Sciatic nerve (tissue), 2 donors: Measurements from ENCODE around the gene SEMA4D. TPM values are rescaled to one million over a fixed set of nuclear protein-coding genes. Genes with fewer than 3 reads are reported as not detected.
A peak's percentile ranks its signal among the peaks of the same experiment; 100 is the strongest.

Source experiments
- ATAC-seq: fragments of 200-7000 bp; cut with Tn5 transposase; one replicate; pipeline ENCODE4 v1.9.1; 2020; ENCODE audit warnings: mild to moderate bottlenecking, moderate library complexity
- DNase-seq: peaks from one replicate; pipeline ENCODE4 v3.0.0-alpha.2; 2020; ENCODE audit warnings: low spot score
- intact Hi-C: fragments of 100-400 bp; cut with DNase I; formaldehyde crosslinking; loops from one replicate; pipeline ENCODE4 v1.14.2; 2022
- total RNA-seq: library from RNA; stranded (reverse); fragmentation: NEBNext Ultra II Directional; extraction: Animal tissue kit (Norgen Biotek cat#: 25700); gene quantifications from one replicate; pipeline ENCODE4 v1.2.1, GENCODE V29; 2021
- donor health status: DM: no; HTN: no; CAD: no.
- donor health status: DM: no; HTN: no; CAD: no.

SEMA4D gene
- total RNA-seq, 1 donor from 2014 or later = 35.8 TPM

DNA sequence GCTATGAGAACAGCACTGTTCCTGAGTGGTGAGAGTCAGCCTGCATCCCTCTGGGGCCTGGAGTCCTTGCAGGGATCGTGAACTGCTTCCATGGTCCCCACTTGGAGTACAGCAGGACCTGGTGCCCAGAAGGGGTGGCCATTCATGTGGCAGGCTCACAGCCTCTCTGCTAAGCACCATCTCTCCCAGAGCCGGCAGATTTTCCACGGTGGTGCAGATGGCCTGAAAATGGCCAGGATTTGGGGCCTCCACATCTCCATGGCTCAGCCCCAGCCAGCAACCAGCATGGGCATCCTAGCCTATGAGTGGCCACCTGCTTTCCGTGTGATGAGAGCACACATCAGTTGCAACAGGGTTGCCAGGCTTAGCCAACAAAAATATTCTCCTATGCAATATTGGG is 33.9 kb upstream of the SEMA4D start:
- no peak for ATAC-seq
- intact Hi-C loops = no loop called here
- no peak for DNase-seq

DNA sequence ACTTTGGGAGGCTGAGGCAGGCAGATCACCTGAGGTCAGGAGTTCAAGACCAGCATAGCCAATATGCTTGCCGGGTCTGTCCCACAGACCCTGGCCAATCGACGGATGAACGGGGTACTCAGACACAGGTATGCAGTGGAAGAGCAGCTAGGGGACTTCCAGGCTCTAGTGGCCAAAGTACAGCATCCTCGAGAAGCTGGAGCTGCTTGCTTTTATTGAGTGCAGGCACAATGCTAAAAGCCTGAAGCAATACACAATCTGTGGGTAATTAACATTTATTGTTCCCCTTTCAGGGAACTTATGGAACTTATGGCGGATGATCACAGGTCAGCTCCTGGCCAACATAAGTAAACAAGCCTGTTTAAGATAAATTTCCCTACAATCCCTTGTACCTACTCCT is 32.8 kb upstream of the SEMA4D start:
- intact Hi-C loops = no loop called here
- peak; percentile 2 for DNase-seq
- no peak for ATAC-seq

DNA sequence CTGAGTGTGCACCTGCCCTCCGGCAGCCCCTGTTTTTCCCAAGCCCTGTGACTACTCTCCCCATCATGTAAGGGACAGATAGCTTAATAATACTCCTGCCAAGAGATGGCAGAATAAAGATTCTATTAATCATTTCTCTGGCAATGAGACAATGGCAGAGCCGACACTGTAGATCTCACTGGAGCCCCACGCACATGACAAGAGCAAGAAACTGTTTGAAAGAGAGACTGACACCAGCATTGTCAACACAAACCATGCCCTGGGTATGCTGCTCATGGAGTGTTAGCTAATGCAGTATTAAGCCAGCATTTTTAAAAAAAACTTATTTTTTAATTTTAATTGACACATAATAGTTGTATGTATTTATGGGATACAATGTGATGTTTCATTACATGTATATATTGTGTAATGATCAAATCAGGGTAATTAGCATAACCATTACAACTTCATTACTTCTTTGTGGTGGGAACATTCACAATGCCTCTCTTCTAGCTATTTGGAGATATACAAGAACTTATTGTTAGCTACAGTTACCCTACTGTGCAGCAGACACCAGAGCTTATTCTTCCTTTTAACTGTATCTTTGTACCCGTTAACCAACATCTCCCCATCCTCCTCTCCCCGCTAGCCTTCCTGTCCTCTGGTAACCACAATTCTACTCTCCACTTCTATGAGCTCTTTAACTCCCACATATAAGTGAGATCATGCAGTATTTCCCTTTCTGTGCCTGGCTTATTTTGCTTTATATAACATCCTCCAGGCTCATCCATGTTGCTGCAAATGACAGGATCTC is 31.5 kb upstream of the SEMA4D start:
- DNase-seq (peak; percentile 19), ATAC-seq (no peak)
- intact Hi-C loops = no loop called here

DNA sequence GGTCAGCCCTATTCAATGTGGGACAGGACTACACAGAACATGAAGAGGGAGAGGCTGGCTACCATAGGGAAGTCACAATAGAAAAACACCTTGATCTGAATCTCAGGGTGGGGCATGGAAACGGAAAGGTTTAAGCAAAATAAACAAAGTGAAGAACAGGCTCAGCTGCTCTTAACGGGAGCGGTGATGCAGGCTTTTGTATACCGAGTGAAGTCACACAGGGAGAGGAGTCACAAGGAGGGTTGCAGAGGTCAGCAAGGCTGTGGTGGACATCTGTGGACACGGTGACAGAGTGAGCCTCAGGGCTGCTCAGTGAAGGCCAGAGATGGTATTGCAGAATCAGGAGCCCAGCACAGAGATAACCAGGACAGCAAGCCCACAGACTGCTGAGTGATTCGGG is 30.6 kb upstream of the SEMA4D start:
- intact Hi-C loops = no loop called here
- ATAC-seq = no peak
- peak; percentile 25 for DNase-seq

DNA sequence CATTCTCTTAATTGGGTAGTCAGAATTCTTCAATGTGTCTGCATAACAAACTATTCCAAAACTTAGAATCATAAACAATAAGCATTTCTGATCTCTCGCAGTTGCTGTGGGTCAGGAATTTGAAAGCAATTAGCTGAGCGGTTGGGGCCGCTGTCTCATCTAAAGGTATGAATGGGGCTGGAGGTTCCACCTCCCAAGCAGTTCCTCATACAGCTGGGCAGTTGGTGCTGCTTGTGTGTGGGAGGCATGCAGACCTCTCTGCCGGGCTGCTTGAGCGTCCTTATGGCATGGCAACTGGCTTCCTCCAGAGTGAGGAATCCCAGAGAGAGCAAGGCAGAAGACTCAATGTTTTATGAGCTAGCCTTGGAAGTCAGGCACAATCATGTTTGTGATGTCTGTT is 30.2 kb upstream of the SEMA4D start:
- DNase-seq (peak; percentile 22), ATAC-seq (no peak)
- intact Hi-C loops = no loop called here

DNA sequence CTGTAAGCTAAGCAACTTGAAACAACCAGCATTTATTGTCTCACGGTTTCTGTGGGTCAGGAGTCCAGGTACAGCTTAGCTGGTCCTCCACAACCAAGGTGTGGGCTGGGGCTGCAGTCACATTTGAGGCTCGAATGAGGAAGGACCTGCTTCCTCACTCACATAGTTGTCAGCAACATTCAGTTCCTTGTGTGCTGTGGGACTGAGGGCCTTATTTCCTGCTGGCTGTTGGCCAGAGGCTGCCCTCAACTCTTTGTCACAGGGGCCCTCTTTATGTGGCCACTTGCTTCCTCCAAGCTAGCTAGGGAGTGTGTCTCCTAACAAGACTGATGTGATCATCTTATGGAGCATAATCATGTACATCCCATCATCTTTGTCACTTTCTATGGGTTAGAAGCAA is 29.2 kb upstream of the SEMA4D start:
- intact Hi-C loops = no loop called here
- DNase-seq (peak; percentile 69), ATAC-seq (peak; percentile 75)

DNA sequence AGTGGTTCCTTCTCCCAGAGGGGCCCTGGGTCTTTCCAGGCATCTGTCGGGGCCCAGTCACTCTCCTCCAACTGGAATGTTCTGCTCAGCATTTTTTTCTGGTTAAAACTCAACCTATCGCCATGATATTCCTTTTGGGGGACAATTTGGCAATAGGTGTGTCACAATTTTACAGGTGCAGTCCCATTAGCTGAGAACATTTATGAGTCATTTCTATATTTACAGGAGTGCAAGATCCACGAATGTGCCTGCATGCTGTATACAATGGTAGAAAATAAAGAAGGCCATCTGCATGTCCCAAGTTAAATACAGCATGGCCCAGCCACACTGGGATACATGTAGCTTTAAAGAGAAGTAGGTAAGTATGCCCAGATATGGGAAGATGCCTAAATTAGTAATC is 28.8 kb upstream of the SEMA4D start:
- DNase-seq = no peak
- ATAC-seq = no peak
- intact Hi-C loops = no loop called here

DNA sequence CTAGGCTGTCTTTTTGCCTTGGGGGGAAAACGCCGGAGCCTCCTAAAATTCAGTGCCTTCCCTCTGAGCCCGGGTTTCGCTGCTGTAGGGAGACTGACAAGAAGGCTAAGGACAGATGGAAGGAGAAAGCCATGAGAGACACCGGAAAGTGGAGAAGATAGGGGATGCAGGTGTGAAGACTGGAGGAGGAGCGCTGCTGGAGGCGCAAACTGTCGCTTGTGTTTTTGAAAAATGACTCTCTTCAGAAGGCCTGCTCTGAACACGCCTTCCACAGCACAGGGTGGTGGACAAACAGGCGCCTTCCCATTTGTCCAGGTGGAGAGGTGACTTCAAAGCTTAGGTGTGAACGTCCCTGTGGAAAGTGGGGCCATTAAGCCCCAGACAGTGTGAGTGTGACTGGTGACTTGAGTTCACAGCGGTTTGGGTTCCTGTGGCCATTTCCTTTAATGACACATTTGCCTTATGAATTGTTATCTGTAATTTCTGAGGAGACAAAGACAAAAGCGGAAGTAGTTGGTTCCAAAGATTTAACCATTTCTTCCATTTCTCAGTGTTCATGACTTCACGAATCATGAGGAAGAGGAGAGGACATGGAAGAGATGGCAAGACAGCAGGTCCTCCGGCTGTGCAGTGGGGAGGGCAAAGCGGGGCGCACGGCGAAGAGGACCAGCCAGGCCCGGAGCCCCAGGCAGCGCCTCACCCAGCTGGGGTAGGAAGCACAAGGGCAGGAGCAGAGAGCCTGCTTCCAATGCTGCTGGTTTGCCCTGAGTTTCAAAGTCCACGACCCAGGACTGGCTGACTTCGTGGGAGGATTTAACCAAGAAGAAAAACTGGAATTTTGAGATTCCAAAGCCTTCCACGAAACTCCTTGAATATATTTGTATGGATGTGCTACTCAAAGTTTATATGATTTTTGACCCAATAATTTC is 27.8 kb upstream of the SEMA4D start:
- DNase-seq (peak; percentile 45), ATAC-seq (no peak)
- intact Hi-C loops = no loop called here

DNA sequence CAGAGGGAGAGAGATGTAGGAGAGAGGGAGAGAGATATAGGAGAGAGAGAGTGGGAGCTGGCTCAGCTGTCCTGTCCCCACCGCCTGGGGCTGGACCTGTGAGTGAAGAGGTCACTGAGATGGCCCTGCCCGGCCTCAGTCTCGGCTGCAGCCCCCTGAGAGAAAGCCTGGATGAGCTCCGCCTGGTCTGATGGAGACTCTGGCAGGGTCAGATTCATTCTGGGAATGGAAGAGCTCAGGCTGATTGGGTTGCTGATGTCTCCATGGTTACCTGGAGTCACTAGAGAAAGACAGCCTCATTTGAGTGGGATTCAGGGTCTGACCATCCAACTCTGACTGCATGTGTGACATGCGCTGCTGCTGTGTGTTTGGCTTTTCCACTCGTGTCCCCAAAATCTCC is 27.1 kb upstream of the SEMA4D start:
- intact Hi-C loops = no loop called here
- DNase-seq (peak; percentile 21), ATAC-seq (no peak)

DNA sequence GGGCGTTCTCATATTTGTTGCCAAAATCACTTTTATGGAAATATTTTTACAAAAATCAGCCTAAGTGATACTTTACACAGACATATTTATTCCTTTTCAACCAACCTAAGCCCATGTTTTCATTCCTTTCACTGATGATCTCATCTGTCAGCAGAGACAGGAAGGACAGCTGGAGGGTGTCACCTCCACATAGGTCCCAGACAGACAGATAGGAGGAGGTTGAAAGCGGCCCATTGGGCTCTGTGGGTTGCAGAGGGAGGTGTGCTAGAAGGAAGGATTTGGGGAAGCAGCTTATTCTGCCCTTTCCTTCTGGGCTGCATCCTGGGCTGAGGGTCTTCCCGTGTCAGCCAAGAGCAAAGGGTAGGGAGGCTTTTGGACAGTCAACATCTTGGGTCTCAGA is 26.0 kb upstream of the SEMA4D start:
- DNase-seq (peak; percentile 34), ATAC-seq (no peak)
- intact Hi-C loops = no loop called here

DNA sequence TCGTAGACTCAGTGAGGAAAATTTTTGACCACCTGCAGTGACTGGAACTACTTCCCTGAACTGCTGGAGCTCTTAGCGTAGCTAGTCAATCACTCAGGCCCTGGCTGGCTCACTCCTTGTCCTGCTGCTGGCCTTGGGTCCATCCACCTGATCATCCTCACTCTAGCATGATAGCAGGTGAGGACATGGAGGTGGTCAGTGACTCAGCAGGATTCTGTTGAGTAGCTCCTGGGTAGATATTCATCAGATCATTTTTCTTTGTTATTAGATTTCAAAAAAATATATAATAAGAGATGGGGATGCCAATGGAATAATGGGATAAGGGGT is 25.0 kb upstream of the SEMA4D start:
- intact Hi-C loops = no loop called here
- ATAC-seq (no peak), DNase-seq (peak; percentile 17)

DNA sequence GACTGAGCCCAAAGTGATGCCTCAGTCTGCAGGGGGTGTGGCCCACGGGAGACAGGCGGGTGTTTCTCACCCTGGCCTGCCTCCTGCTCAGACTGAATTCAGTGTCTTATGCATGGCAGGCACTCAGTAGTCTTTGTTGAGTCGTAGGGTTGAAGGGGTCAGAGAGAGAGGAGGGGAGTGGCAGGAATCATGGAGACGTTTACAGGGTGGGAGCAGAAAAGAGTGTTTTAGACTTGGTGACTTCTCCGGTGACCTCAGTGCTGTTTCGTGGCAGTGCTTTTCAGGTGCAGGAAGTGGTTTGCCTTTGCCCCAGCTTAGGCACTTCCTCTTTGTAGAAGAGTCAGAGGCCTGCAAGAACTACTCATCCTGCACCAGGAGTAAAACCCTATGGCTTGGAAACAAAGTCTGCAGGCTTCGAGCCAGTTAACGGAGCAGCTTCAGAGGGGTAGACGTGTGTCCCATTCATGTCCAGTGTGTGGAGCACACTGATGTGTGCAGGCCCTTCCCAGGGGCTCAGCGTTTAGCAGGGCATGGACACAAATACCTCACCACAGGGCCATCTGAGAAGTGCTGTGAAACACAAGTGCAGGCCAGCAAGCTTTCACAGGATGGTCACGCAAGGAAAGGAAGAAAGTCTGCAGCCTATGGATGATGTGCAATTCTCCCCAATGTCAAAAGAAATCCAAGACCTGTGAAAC is 24.5 kb upstream of the SEMA4D start:
- peak; percentile 64 for ATAC-seq
- intact Hi-C loops = no loop called here

DNA sequence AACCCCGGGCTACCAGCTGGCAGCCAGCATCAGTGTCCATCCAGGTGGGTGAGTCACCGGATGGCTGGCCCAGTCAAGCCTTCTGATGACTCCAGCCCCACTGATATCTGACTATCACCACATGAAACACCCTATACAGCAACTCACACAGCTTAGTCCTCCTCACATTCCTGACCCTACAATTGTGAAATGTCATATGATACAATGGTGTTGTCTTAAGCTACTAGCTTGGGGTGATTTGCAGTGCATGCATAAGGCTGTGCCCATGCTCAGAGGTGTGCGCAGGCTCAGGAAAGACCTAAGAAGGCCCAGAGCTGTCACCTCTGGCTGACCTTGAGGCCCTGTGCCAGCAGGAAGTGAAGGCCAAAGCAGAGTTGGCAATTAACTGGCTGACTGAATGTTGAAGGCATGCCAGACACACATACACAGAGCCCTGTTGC is 21.5 kb upstream of the SEMA4D start:
- intact Hi-C loops = no loop called here
- DNase-seq (no peak), ATAC-seq (no peak)

More for the DNA sequence above, 24.5 kb upstream of the SEMA4D start:
- DNase-seq = peak; percentile 39

DNA sequence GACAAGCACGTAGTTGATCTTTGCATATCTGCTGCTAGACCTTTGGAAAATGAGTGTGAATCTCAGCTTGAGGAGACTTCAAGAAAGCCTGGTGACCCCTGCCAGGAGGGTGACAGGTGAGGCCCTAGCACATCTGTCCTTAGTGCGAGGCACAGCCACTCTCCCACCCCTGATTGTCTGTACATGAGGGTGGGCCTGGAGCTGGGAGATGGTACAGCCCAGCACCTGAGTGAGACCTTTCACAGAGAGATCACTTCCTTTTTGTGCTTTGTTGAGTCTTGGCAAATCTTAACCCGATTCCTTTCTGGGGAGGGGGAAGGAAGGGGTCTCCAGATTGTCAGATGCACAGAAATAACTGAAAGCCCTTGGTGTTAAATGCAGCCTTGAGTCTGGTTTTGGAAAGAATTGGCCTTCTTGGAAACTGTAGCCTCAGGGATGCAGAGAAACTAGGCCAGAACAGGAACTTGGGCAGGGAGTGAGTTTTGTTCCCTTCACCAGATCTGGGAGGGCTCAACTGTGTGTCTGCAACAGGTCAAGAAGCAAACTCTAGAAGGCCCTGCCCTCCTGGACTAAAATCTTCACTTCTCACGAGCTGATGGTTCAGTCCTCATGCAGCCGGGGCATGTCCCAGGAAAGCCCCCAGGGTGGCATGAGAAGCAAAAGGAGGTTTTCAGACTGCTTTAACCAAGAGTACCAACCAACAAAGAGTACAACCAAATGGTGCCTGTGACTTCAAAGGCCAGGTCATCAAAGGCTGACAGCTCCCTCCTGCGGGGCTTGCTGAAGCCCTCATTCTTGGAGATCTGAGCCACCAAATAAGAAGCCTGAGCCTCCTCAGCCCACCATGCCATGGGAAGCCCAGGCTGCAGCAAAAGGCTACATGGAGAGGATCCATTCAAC is 20.8 kb upstream of the SEMA4D start:
- intact Hi-C loops = no loop called here
- ATAC-seq (no peak), DNase-seq (no peak)

DNA sequence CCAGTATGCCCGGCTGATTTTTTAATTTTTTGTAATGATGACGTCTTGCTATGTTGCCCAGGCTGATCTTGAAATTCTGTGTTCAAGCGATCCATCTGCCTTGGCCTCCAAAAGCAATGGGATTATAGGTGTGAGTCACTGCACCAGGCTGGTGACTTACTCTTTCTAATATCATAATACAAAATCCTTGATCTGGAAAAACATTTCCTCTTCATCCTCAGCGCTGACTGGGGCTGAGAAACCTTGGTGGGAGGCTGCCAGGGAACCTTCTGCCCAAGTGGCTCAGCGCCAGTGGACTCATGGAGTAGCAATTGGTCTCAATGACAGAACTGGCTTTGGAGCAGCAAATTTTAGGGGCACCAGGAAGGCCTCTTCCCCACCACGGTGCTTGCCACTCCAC is 17.5 kb upstream of the SEMA4D start:
- intact Hi-C loops = no loop called here
- DNase-seq = no peak
- ATAC-seq = no peak

DNA sequence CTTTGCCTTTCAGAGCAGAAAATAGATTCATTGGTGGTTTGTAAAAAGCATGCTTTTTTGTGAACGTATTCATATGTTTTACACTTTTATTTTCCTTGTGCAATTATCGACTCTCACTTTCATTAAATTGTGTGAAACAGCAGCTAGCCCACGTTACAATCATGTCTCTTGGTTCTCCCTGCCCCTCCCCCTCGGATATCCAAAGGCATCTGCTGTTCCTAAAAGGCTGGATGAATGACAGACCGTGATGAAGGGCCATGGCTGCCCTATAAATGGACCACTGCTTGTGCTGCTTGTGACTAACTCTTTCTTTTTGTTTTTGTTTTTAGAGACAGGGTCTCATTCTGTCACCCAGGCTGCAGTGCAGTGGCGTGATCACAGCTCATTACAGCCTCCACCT is 17.0 kb upstream of the SEMA4D start:
- ATAC-seq (no peak), DNase-seq (no peak)
- intact Hi-C loops = no loop called here

DNA sequence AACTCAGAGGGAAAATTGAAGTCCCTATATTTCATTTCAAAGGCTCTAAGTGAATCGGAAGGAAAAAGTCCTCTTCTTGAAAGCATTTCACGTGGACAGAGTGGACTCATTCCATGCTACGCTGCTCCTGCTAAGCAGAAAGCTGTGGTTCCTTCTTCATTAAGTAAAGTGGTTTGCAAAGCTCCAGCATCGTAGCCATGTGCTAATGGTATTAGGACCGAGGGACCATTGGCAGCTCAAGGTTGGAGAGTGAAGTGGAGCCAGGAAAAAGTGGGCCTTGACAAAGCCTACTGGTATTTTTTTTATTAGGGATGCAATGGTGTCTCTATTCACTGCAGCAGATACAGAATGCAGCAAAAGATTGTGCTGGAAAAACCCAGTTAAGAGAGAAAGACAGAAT is 16.4 kb upstream of the SEMA4D start:
- intact Hi-C loops = no loop called here
- ATAC-seq = no peak
- DNase-seq = no peak

DNA sequence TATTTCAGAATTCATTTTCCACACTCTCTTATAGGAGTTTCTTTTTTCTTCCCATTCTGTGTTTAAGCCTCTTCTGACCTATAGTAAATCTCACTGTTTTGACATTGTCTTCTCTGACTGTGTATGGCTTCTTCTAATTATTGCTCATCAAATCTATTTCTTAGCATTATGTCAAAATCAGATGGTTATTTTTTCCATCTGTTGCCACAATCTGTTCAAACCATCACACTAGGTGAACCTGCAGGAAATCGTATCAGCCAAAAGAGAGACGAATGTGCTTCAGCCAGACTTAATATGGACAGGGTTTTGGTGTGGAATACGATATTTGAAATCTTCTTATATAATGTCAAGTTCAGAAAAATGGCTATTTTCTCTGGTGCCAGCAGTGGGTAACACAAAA is 15.9 kb upstream of the SEMA4D start:
- intact Hi-C loops = no loop called here
- DNase-seq = no peak
- ATAC-seq = no peak

DNA sequence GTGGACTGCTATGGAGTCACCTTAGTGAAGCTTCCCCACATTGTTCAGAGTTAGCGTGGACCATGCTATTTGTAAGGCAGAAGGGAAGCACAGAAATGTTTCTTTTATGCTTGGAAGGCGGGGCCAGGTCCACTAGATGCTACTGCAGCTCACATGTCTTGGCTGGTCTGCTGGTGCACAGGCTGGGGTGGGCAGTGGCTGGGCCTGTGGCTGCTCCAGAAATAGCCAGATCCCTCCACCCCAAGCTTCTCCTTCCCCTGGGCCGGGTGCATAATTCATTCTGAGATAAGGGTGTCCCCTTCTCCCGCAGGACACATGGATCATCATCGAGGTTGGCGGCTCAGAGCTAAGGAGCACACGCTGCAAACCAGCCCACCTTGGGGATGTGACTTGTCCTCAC is 14.5 kb upstream of the SEMA4D start:
- intact Hi-C loops = no loop called here
- DNase-seq = no peak
- no peak for ATAC-seq
